OCI-LY3 (cell line): ENCODE measurements around the gene DDX24.

Experiments used
- H2AFZ ChIP-seq: fragments of 200-600, 300-600 bp; shearing (Covaris generic); 2 replicates; pipeline ENCODE4 v1.6.0; 2014; ENCODE audit warnings: antibody characterized with exemption, low read depth, low read length
- H3K27ac ChIP-seq: fragments of 200-600, 300-600 bp; sonication (generic); 2 replicates; pipeline ENCODE4 v1.5.1; 2014; ENCODE audit warnings: mild to moderate bottlenecking, low read length, moderate library complexity, mixed read lengths
- H3K27me3 ChIP-seq: fragments of 200-600, 300-600 bp; sonication (generic); 2 replicates; pipeline ENCODE4 v1.6.1; 2014; ENCODE audit warnings: low read depth, low read length, mixed read lengths
- H3K36me3 ChIP-seq: fragments of 200-600, 300-600 bp; sonication (generic); replicated peaks from 2 replicates; pipeline ENCODE3; 2014; ENCODE audit warnings: low read depth, low read length, mixed read lengths
- H3K4me1 ChIP-seq: fragments of 300-600, 200-600 bp; sonication (generic); 2 replicates; pipeline ENCODE4 v1.6.1; 2014; ENCODE audit warnings: low read length, mixed read lengths
- H3K4me2 ChIP-seq: fragments of 200-600, 300-600 bp; sonication (generic); 2 replicates; pipeline ENCODE4 v1.6.1; 2014; ENCODE audit warnings: low read length, mixed read lengths
- H3K4me3 ChIP-seq: fragments of 300-600, 200-600 bp; sonication (generic); 2 replicates; pipeline ENCODE4 v1.5.1; 2014; ENCODE audit warnings: antibody characterized with exemption, mild to moderate bottlenecking, low read length, moderate library complexity
- H3K79me2 ChIP-seq: fragments of 300-600, 200-600 bp; shearing (Covaris generic); 2 replicates; pipeline ENCODE4 v1.6.1; 2014; ENCODE audit warnings: mild to moderate bottlenecking, low read length, mixed read lengths
- H3K9ac ChIP-seq: fragments of 300-600, 200-600 bp; shearing (Covaris generic); 2 replicates; pipeline ENCODE4 v1.6.0; 2014; ENCODE audit warnings: mild to moderate bottlenecking, low read length, moderate library complexity
- H3K9me3 ChIP-seq: fragments of 200-600, 300-600 bp; shearing (Covaris generic); 2 replicates; pipeline ENCODE4 v1.6.1; 2014; ENCODE audit warnings: low read length, mixed read lengths; ENCODE audit not compliant: insufficient read depth
- H4K20me1 ChIP-seq: fragments of 200-600, 300-600 bp; sonication (generic); 2 replicates; pipeline ENCODE4 v1.6.1; 2016; ENCODE audit warnings: low read length, mixed read lengths; ENCODE audit not compliant: insufficient read depth
- EZH2phosphoT487 ChIP-seq: fragments of 200-600 bp; shearing (Covaris generic); IDR thresholded peaks from 2 replicates; pipeline ENCODE4 v1.6.1; 2018; ENCODE audit warnings: antibody characterized with exemption, mixed run types, low read depth
- TF ChIP-seq, protein P1 (sequence below): fragments of 200-600, 300-600 bp; sonication (generic); IDR thresholded peaks from 2 replicates; pipeline ENCODE4 v1.5.1; 2014; ENCODE audit warnings: antibody characterized with exemption, low read length, low read depth

DDX24 gene

DNA sequence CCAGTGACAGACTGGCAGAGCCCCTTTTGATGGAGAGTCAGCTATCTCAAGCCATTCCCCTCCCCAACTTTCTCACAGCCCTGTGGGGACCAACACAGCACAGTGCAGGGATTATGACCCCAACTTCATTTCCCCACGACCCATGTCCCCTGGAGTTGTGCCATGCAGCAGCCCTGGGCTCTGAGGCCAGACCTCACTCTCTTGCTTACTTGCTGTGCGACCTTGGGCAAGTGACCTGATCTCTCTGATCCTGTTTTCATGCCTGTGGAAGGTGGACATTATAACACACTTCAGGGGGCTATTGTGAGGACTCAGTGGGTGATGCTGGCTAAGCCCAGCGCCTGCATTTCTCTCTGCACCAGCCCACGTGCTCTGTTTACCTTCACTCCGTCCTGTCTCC lies 40.8 kb downstream of the DDX24 start:
- TF ChIP-seq EZH2phosphoT487 = no peak
- TF ChIP-seq, protein P1, sequence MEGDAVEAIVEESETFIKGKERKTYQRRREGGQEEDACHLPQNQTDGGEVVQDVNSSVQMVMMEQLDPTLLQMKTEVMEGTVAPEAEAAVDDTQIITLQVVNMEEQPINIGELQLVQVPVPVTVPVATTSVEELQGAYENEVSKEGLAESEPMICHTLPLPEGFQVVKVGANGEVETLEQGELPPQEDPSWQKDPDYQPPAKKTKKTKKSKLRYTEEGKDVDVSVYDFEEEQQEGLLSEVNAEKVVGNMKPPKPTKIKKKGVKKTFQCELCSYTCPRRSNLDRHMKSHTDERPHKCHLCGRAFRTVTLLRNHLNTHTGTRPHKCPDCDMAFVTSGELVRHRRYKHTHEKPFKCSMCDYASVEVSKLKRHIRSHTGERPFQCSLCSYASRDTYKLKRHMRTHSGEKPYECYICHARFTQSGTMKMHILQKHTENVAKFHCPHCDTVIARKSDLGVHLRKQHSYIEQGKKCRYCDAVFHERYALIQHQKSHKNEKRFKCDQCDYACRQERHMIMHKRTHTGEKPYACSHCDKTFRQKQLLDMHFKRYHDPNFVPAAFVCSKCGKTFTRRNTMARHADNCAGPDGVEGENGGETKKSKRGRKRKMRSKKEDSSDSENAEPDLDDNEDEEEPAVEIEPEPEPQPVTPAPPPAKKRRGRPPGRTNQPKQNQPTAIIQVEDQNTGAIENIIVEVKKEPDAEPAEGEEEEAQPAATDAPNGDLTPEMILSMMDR = no peak
- H4K20me1 ChIP-seq = no peaks in the 10 kb centered on the region
- H3K4me3 ChIP-seq = no peak overlapping the region
- H3K4me1 ChIP-seq = no peaks in the 10 kb centered on the region
- H3K27me3 ChIP-seq = no peaks in the 10 kb centered on the region
- H3K9me3 ChIP-seq = no peaks in the 10 kb centered on the region
- no peaks in the 10 kb centered on the region for H3K79me2 ChIP-seq
- H2AFZ ChIP-seq = no peak overlapping the region
- no peak overlapping the region for H3K9ac ChIP-seq
- H3K4me2 ChIP-seq = no peak overlapping the region
- H3K36me3 ChIP-seq = peaks cover 9% of the 10 kb centered on the region
- H3K27ac ChIP-seq = no peak overlapping the region

DNA sequence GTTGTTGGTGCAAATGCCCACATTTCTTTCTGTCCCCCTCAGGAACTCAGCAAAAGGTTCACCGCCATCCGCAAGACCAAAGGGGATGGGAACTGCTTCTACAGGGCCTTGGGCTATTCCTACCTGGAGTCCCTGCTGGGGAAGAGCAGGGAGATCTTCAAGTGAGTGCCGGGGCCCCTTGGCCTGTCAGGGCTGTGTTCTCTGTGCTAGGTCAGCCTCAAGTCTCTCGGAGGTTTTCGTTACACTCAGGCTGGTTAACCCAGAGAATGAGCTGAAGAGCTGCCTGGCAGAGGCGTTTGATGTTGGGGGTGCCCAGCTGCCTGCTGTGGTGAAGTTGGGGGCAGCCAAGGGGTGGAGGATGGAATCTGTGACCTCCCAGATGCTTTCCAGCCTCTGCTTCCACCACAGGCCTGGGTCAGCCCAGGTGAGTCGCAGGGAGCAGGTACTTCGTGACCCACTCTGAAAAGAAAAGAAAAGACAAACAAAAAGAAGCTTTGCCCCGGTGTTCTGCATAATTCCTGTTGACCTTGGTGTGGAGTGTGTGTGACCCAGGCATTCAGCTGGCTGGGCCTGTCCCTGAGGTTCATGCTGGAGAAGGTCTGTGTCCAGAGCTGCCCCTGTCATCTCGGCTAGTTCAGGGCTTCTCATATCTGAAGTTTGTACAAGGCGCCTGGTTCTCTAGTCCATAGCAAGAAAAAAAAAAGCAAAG lies 41.9 kb downstream of the DDX24 start:
- Histone ChIP-seq H3K36me3 (peaks cover 3% of the 10 kb centered on the region), H3K4me1 (no peaks in the 10 kb centered on the region), H3K4me2 (no peak overlapping the region), H3K27me3 (no peaks in the 10 kb centered on the region), H3K9ac (no peak overlapping the region), H2AFZ (no peak overlapping the region), H3K4me3 (no peak overlapping the region), H3K9me3 (no peaks in the 10 kb centered on the region), H4K20me1 (no peaks in the 10 kb centered on the region), H3K79me2 (no peaks in the 10 kb centered on the region), H3K27ac (no peak overlapping the region)
- TF ChIP-seq, protein P1 = no peak
- no peak for TF ChIP-seq EZH2phosphoT487

DNA sequence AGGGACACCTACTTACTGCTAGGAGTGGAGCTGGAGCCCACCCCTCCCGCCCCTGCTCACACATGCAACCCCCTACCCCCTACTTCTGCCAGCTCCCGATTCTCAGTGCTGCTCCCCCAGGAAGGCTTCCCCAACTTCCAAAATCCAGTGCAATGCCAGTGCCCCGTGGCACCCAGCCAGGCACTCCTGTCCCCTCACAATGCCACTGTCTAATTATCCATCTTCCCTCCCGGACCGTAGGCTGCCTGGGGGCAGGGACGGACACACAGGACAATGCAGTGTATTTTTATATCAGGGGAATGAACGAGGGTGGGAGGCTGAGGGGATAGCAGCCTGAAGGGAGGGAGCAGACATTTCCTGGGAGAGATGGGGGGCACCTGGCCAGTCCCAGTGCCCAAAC lies 42.5 kb downstream of the DDX24 start:
- Histone ChIP-seq H3K4me2 (no peak overlapping the region), H3K36me3 (no peaks in the 10 kb centered on the region), H3K79me2 (no peaks in the 10 kb centered on the region), H4K20me1 (no peaks in the 10 kb centered on the region), H3K27ac (no peak overlapping the region), H3K9me3 (no peaks in the 10 kb centered on the region), H3K4me1 (no peaks in the 10 kb centered on the region), H3K4me3 (no peak overlapping the region), H3K9ac (no peak overlapping the region), H2AFZ (no peak overlapping the region), H3K27me3 (no peaks in the 10 kb centered on the region)
- TF ChIP-seq, protein P1 = no peak
- no peak for TF ChIP-seq EZH2phosphoT487

DNA sequence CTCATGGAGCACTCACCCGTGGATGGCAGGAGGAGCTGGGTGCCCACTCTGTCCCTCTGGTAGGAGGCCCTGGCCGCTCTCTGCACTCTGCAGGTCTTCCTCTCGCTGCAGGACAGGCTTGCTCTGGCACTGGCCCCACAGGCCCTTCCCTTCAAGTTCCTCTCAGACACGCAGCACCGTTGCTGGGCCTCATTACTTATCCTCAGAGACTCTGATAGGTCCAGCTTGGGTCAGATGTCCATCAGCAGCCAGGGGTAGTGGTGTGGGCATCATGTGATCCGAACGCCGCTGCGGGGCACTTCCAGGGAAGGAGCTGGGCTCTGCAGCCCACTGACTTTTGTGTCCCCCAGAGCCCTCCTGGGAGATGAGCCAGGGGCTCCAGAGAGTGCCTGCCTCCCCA lies 43.0 kb downstream of the DDX24 start:
- no peak overlapping the region for H2AFZ ChIP-seq
- H4K20me1 ChIP-seq = no peaks in the 10 kb centered on the region
- H3K27ac ChIP-seq = no peak overlapping the region
- no peaks in the 10 kb centered on the region for H3K36me3 ChIP-seq
- H3K9me3 ChIP-seq = no peaks in the 10 kb centered on the region
- no peak overlapping the region for H3K4me3 ChIP-seq
- H3K27me3 ChIP-seq = no peaks in the 10 kb centered on the region
- H3K4me2 ChIP-seq = no peak overlapping the region
- no peaks in the 10 kb centered on the region for H3K4me1 ChIP-seq
- no peaks in the 10 kb centered on the region for H3K79me2 ChIP-seq
- TF ChIP-seq, protein P1 = no peak
- no peak for TF ChIP-seq EZH2phosphoT487
- no peak overlapping the region for H3K9ac ChIP-seq
